Liver (tissue), 9 donors: Measurements from ENCODE around the gene MTIF3. TPM values are rescaled to one million over a fixed set of nuclear protein-coding genes. Genes with fewer than 3 reads are reported as not detected.

Experiments used
- DNase-seq: peaks from one replicate; pipeline ENCODE4 v3.0.0-alpha.2; 2017; ENCODE audit warnings: low spot score
- H3K27ac ChIP-seq, 2 donors: one replicate each; pipeline ENCODE4 v1.7.0; 2013; ENCODE audit warnings: inconsistent platforms in 2 of 2, low read length in 2 of 2, control low read depth in 1 of 2, low read depth in 1 of 2, mild to moderate bottlenecking in 1 of 2
- H3K27me3 ChIP-seq, 4 donors: one replicate each; pipeline versions ENCODE4 v1.6.1 to v1.7.0; 2013; ENCODE audit warnings: low read length in 3 of 4, inconsistent platforms in 1 of 4, mild to moderate bottlenecking in 1 of 4, moderate library complexity in 1 of 4; ENCODE audit not compliant: control insufficient read depth in 4 of 4, insufficient read depth in 4 of 4
- H3K36me3 ChIP-seq, 4 donors: one replicate each; pipeline versions ENCODE4 v1.6.1 to v1.7.0; 2013; ENCODE audit warnings: low read length in 3 of 4, mild to moderate bottlenecking in 3 of 4, low read depth in 1 of 4, moderate library complexity in 1 of 4; ENCODE audit not compliant: control insufficient read depth in 4 of 4, insufficient read depth in 3 of 4
- H3K4me1 ChIP-seq, 4 donors: one replicate each; pipeline versions ENCODE4 v1.6.1 to v1.7.0; 2013; ENCODE audit warnings: low read length in 3 of 4, mild to moderate bottlenecking in 3 of 4, moderate library complexity in 1 of 4; ENCODE audit not compliant: control insufficient read depth in 4 of 4, insufficient read depth in 4 of 4
- H3K4me3 ChIP-seq, 3 donors: one replicate each; pipeline versions ENCODE4 v1.6.1 to v1.7.0; 2013; ENCODE audit warnings: low read length in 3 of 3, control low read depth in 1 of 3, low read depth in 1 of 3, mild to moderate bottlenecking in 1 of 3
- H3K9ac ChIP-seq, 2 donors: one replicate each; pipeline ENCODE4 v1.7.0; 2013; ENCODE audit warnings: low read length in 2 of 2, mild to moderate bottlenecking in 2 of 2, moderate library complexity in 2 of 2, control low read depth in 1 of 2, low read depth in 1 of 2
- H3K9me3 ChIP-seq, 4 donors: one replicate each; pipeline versions ENCODE4 v1.6.1 to v1.7.0; 2013; ENCODE audit warnings: low read length in 3 of 4; ENCODE audit not compliant: control insufficient read depth in 4 of 4
- ATF3 ChIP-seq: IDR thresholded peaks from 2 replicates; pipeline ENCODE4 v1.6.1; 2016; ENCODE audit warnings: antibody characterized with exemption
- CTCF ChIP-seq: fragments of 150-350 bp; IDR thresholded peaks from 2 replicates; pipeline ENCODE4 v1.5.1; 2017; ENCODE audit warnings: improper control_type of control experiment, low read depth, low read length; ENCODE audit not compliant: missing input control
- EGR1 ChIP-seq, 2 donors: IDR thresholded peaks; 2 replicates each; pipeline ENCODE4 v1.6.1; 2016 to 2018; ENCODE audit warnings: antibody characterized with exemption in 2 of 2, low read depth in 2 of 2
- FOXA1 ChIP-seq: IDR thresholded peaks from 2 replicates; pipeline ENCODE4 v1.6.1; 2016; ENCODE audit warnings: antibody characterized with exemption
- FOXA2 ChIP-seq: IDR thresholded peaks from 2 replicates; pipeline ENCODE4 v1.6.1; 2016; ENCODE audit warnings: antibody characterized with exemption
- GABPA ChIP-seq, 2 donors: IDR thresholded peaks in 1 of 2; conservative IDR thresholded peaks in 1 of 2; 2 replicates each; pipeline ENCODE4 v1.6.1; 2016; ENCODE audit warnings: antibody characterized with exemption in 2 of 2, mild to moderate bottlenecking in 1 of 2, moderate library complexity in 1 of 2
- HNF4A ChIP-seq, 2 donors: conservative IDR thresholded peaks; 2 replicates each; pipeline ENCODE4 v1.6.1; 2016; ENCODE audit warnings: antibody characterized with exemption in 2 of 2, mild to moderate bottlenecking in 2 of 2
- HNF4G ChIP-seq: IDR thresholded peaks from 2 replicates; pipeline ENCODE4 v1.6.1; 2016; ENCODE audit warnings: antibody characterized with exemption
- JUND ChIP-seq, 2 donors: IDR thresholded peaks; 2 replicates each; pipeline ENCODE4 v1.6.1; 2016; ENCODE audit warnings: antibody characterized with exemption in 2 of 2
- MAX ChIP-seq: IDR thresholded peaks from 2 replicates; pipeline ENCODE4 v1.6.1; 2016; ENCODE audit warnings: antibody characterized with exemption
- NR2F2 ChIP-seq: IDR thresholded peaks from 2 replicates; pipeline ENCODE4 v1.6.1; 2016; ENCODE audit warnings: antibody characterized with exemption
- RAD21 ChIP-seq, 2 donors: IDR thresholded peaks; 2 replicates each; pipeline ENCODE4 v1.6.1; 2016; ENCODE audit warnings: antibody characterized with exemption in 2 of 2, mild to moderate bottlenecking in 2 of 2
- REST ChIP-seq: IDR thresholded peaks from 2 replicates; pipeline ENCODE4 v1.6.1; 2016; ENCODE audit warnings: antibody characterized with exemption, mild to moderate bottlenecking
- RXRA ChIP-seq, 2 donors: IDR thresholded peaks; 2 replicates each; pipeline ENCODE4 v1.6.1; 2017 to 2018; ENCODE audit warnings: antibody characterized with exemption in 2 of 2, mild to moderate bottlenecking in 1 of 2
- SP1 ChIP-seq: IDR thresholded peaks from 2 replicates; pipeline ENCODE4 v1.6.1; 2018; ENCODE audit warnings: antibody characterized with exemption, mild to moderate bottlenecking
- TAF1 ChIP-seq: conservative IDR thresholded peaks from 2 replicates; pipeline ENCODE4 v1.6.1; 2016; ENCODE audit warnings: antibody characterized with exemption, mild to moderate bottlenecking
- YY1 ChIP-seq: IDR thresholded peaks from 2 replicates; pipeline ENCODE4 v1.6.1; 2016; ENCODE audit warnings: antibody characterized with exemption, mild to moderate bottlenecking
- ZBTB33 ChIP-seq: IDR thresholded peaks from 2 replicates; pipeline ENCODE4 v1.6.1; 2016; ENCODE audit warnings: antibody characterized with exemption
- WGBS: extraction: QIAGEN DNeasy Blood & Tissue Kit; methylation state at CpG from one replicate; pipeline ENCODE4 v1.1.7; 2013; 5-methylcytosine and 5-hydroxymethylcytosine counted together
- polyA plus RNA-seq, 2 donors: library from polyadenylated mRNA; stranded (reverse) in 1 of 2; unstranded in 1 of 2; fragments of 200-250 nt in 1 of 2; fragments of >200 nt in 1 of 2; fragmentation: Nextera tagmentation in 1 of 2; extraction: Ambion mirVana in 1 of 2; gene quantifications; one replicate each; pipeline versions ENCODE4 v1.2.1 to v1.2.3, GENCODE V29; 2013 to 2015
- total RNA-seq, 2 donors: library from RNA; depleted of rRNA; stranded (reverse); fragments of >200 nt; gene quantifications; one replicate each; pipeline ENCODE4 v1.2.3, GENCODE V29; 2014
- donor health status: healthy.
- donor health status: healthy.
- donor health status: healthy.
- donor health status: healthy.
- donor health status: healthy.

The MTIF3 gene
- total and polyA plus RNA-seq, 4 donors: 28.0 to 62.1 (median 32.8) TPM

- Histone ChIP-seq H3K9me3 (no peaks in the 10 kb centered on the region), H3K27me3 (no peaks in the 10 kb centered on the region), H3K27ac (no peak overlapping the region), H3K4me3 (no peak overlapping the region), H3K4me1 (no peaks in the 10 kb centered on the region), H3K9ac (no peak overlapping the region), H3K36me3 (no peaks in the 10 kb centered on the region)
- no peak for DNase-seq
- 77% methylated on average over 3 of the region's 3 CpGs for WGBS
- TF ChIP-seq HNF4A (conservative IDR thresholded peaks at IDR 0.05) (no peak), CTCF (no peak), TAF1 (no peak), GABPA (IDR thresholded peaks at IDR 0.05 in 1 of 2, conservative IDR thresholded peaks at IDR 0.05 in 1 of 2) (no peak)
These were observed 45.2 kb upstream of the MTIF3 start for GRCh38 chr13:27495551-27495950.

- Histone ChIP-seq H3K9me3 (no peaks in the 10 kb centered on the region), H3K27ac (no peak overlapping the region), H3K36me3 (no peaks in the 10 kb centered on the region), H3K4me3 (no peak overlapping the region), H3K9ac (no peak overlapping the region), H3K4me1 (no peaks in the 10 kb centered on the region), H3K27me3 (no peaks in the 10 kb centered on the region)
- no peak for DNase-seq
- WGBS: 83% methylated on average over 2 of the region's 2 CpGs
- TF ChIP-seq NR2F2 (no peak), EGR1 (IDR thresholded peaks at IDR 0.05; ENCODE audit: low read depth in 2 of 2) (no peak), JUND (IDR thresholded peaks at IDR 0.05) (no peak), MAX (no peak), FOXA2 (no peak), SP1 (no peak), TAF1 (no peak), RAD21 (IDR thresholded peaks at IDR 0.05) (no peak), CTCF (no peak), GABPA (IDR thresholded peaks at IDR 0.05 in 1 of 2, conservative IDR thresholded peaks at IDR 0.05 in 1 of 2) (no peak), HNF4G (no peak), YY1 (no peak), HNF4A (conservative IDR thresholded peaks at IDR 0.05) (no peak), REST (no peak), RXRA (IDR thresholded peaks at IDR 0.05) (no peak), ZBTB33 (no peak), FOXA1 (no peak), ATF3 (no peak)
These were observed 43.6 kb upstream of the MTIF3 start for GRCh38 chr13:27493981-27494380.
